SK-N-MC (cell line): ENCODE results near the gene LAMB4.

Experiments
- EZH2 ChIP-seq: fragments of 200-600 bp; sonication (generic); IDR thresholded peaks from one replicate; pipeline ENCODE4 v1.6.1; 2017; ENCODE audit warnings: antibody characterized with exemption
- FOXP2 ChIP-seq: optimal IDR thresholded peaks from 2 replicates; pipeline ENCODE3; 2011; ENCODE audit warnings: mild to moderate bottlenecking, moderate library complexity; ENCODE audit not compliant: insufficient read depth; ENCODE audit errors: extremely low read length, control extremely low read depth

- TF ChIP-seq EZH2 (no peak), FOXP2 (no peak)
Measured at GRCh38 chr7:108054537-108054936, 75.6 kb downstream of the LAMB4 start.
